ENCODE measurements around the gene SALL1. TPM values are rescaled to one million over a fixed set of nuclear protein-coding genes. Genes with fewer than 3 reads are reported as not detected.

SALL1 gene
- total and polyA plus RNA-seq, 7 donors, result not detected

GRCh38 chr16:51184702-51185433 is 33.8 kb upstream of the SALL1 start:
- DNase-seq (no peak), ATAC-seq (no peak)
- H3K27me3 ChIP-seq (ENCODE audit: insufficient read depth in 3 of 3, low read length in 2 of 3), result no peaks in the 10 kb centered on the region
- H3K9me3 ChIP-seq, result no peaks in the 10 kb centered on the region
- no peaks in the 10 kb centered on the region for H3K36me3 ChIP-seq (ENCODE audit: insufficient read depth in 1 of 2, low read depth in 1 of 2)
- intact Hi-C loops (cut with DNase I), result no loop called here
- WGBS, 3 donors, result 8 to 16% (median 10%) methylated on average over 8 of the region's 8 CpGs
- no peaks in the 10 kb centered on the region for H3K4me1 ChIP-seq
- H3K4me3 ChIP-seq, result no peak overlapping the region
- TF ChIP-seq CTCF (IDR thresholded peaks at IDR 0.05), result no peak
- H3K27ac ChIP-seq, result no peak overlapping the region

GRCh38 chr16:51181503-51181811 is 30.4 kb upstream of the SALL1 start:
- Histone ChIP-seq H3K4me1 (no peaks in the 10 kb centered on the region), H3K27me3 (ENCODE audit: insufficient read depth in 3 of 3, low read length in 2 of 3) (no peaks in the 10 kb centered on the region), H3K4me3 (no peak overlapping the region), H3K9me3 (no peaks in the 10 kb centered on the region), H3K27ac (no peak overlapping the region), H3K36me3 (ENCODE audit: insufficient read depth in 1 of 2, low read depth in 1 of 2) (no peaks in the 10 kb centered on the region)
- WGBS, 3 donors, result 22 to 33% (median 27%) methylated on average over 4 of the region's 4 CpGs
- ATAC-seq (no peak), DNase-seq (no peak)
- intact Hi-C loops (cut with DNase I), result no loop called here
- no peak for TF ChIP-seq CTCF (IDR thresholded peaks at IDR 0.05)

- no peak overlapping the region for H3K27ac ChIP-seq
- H3K4me1 ChIP-seq, result no peaks in the 10 kb centered on the region
- H3K36me3 ChIP-seq (ENCODE audit: insufficient read depth in 1 of 2, low read depth in 1 of 2), result no peaks in the 10 kb centered on the region
- TF ChIP-seq CTCF (IDR thresholded peaks at IDR 0.05), result no peak
- 56 to 63% (median 60%) methylated on average over 4 of the region's 4 CpGs for WGBS, 3 donors
- H3K9me3 ChIP-seq, result no peaks in the 10 kb centered on the region
- no peak for DNase-seq
- H3K4me3 ChIP-seq, result no peak overlapping the region
- no peak for ATAC-seq
- intact Hi-C loops (cut with DNase I), result no loop called here
- H3K27me3 ChIP-seq (ENCODE audit: insufficient read depth in 3 of 3, low read length in 2 of 3), result no peaks in the 10 kb centered on the region
Observed at GRCh38 chr16:51180719-51181502, 29.8 kb upstream of the SALL1 start.

- ATAC-seq (no peak), DNase-seq (no peak)
- H3K36me3 ChIP-seq (ENCODE audit: insufficient read depth in 1 of 2, low read depth in 1 of 2), result no peaks in the 10 kb centered on the region
- no peak overlapping the region for H3K27ac ChIP-seq
- H3K4me3 ChIP-seq, result no peak overlapping the region
- no peak for TF ChIP-seq CTCF (IDR thresholded peaks at IDR 0.05)
- no peaks in the 10 kb centered on the region for H3K9me3 ChIP-seq
- H3K27me3 ChIP-seq (ENCODE audit: insufficient read depth in 3 of 3, low read length in 2 of 3), result no peaks in the 10 kb centered on the region
- WGBS, 3 donors, result 81 to 84% (median 84%) methylated on average over 3 of the region's 3 CpGs
- intact Hi-C loops (cut with DNase I), result no loop called here
- H3K4me1 ChIP-seq, result no peaks in the 10 kb centered on the region
Observed at GRCh38 chr16:51175081-51175480, 24.0 kb upstream of the SALL1 start.
